B cell (primary cell): ENCODE data around the gene ORM1.

Experiments used
- CTCF ChIP-seq: fragments of 200-600 bp; IDR thresholded peaks from one replicate; pipeline ENCODE4 v1.8.0; 2022; ENCODE audit warnings: antibody characterized with exemption, mild to moderate bottlenecking
- EZH2 ChIP-seq: IDR thresholded peaks from 2 replicates; pipeline ENCODE4 v1.6.1; 2012; ENCODE audit warnings: borderline replicate concordance, low read depth, mild to moderate bottlenecking, moderate library complexity, low read length; ENCODE audit not compliant: insufficient read depth, poor library complexity, severe bottlenecking

- TF ChIP-seq CTCF (no peak), EZH2 (no peak)
Measured at GRCh38 chr9:114314256-114314867, 8.5 kb upstream of the ORM1 start.
